Measurements from ENCODE around the gene NME3. TPM values are rescaled to one million over a fixed set of nuclear protein-coding genes. Genes with fewer than 3 reads are reported as not detected.

NME3 gene
- total and polyA plus RNA-seq, 2 of the 13 experiments (the other 11 are each of a cell fraction or from before 2014, with no cell fraction given): 10.4 to 15.9 TPM

GRCh38 chr16:1749152-1750117 lies 21.9 kb downstream of the NME3 start:
- TF ChIP-seq PBX3 (CRISPR knock-in tag; IDR thresholded peaks at IDR 0.05; ENCODE audit: borderline replicate concordance) (no peak), TGIF2 (CRISPR knock-in tag; IDR thresholded peaks at IDR 0.05) (no peak), ZNF672 (CRISPR knock-in tag; IDR thresholded peaks at IDR 0.05) (no peak), CHD4 (IDR thresholded peaks at IDR 0.05; ENCODE audit: borderline replicate concordance, low read length) (no peak), DNMT3B (CRISPR knock-in tag; conservative IDR thresholded peaks at IDR 0.05) (no peak), IKZF1 (IDR thresholded peaks at IDR 0.05) (no peak), FUBP1 (CRISPR knock-in tag; IDR thresholded peaks at IDR 0.05; ENCODE audit: borderline replicate concordance) (no peak), BATF2 (CRISPR knock-in tag; IDR thresholded peaks at IDR 0.05) (no peak), MTERF4 (CRISPR knock-in tag; IDR thresholded peaks at IDR 0.05) (no peak)
- intact Hi-C loops (cut with micrococcal nuclease; ENCODE audit: unreplicated experiment): no loop called here
- DNase-seq (ENCODE audit: low spot score): no peak

More at GRCh38 chr16:1749152-1750117, 21.9 kb downstream of the NME3 start:
- Histone ChIP-seq H3K9me3 (ENCODE audit: low read length) (no peaks in the 10 kb centered on the region), H3K9ac (ENCODE audit: insufficient read depth, low read depth, low read length) (no peak overlapping the region), H3K27me3 (ENCODE audit: control insufficient read depth in 1 of 2, insufficient read depth in 2 of 2, low read length in 2 of 2) (no peaks in the 10 kb centered on the region), H3K4me3 (replicated peaks in 1 of 3; ENCODE audit: insufficient read depth in 1 of 3, low read depth in 2 of 3, low read length in 3 of 3) (no peak overlapping the region), H3K4me1 (ENCODE audit: insufficient read depth, low read length) (no peaks in the 10 kb centered on the region), H4K20me1 (ENCODE audit: insufficient read depth, low read length) (no peaks in the 10 kb centered on the region), H3K79me2 (ENCODE audit: insufficient read depth, low read length) (no peaks in the 10 kb centered on the region), H2AFZ (ENCODE audit: low read length) (no peak overlapping the region), H3K36me3 (replicated peaks in 1 of 2; ENCODE audit: control insufficient read depth in 1 of 2, insufficient read depth in 2 of 2, low read length in 2 of 2) (peaks cover 12 to 59% of the 10 kb centered on the region in 2 experiments; a peak in 4 of 5 replicates), H3K27ac (ENCODE audit: extremely low read length, insufficient read depth, low read length) (no peak overlapping the region), H3K4me2 (ENCODE audit: low read depth, low read length) (no peak overlapping the region)
- ChIA-PET POLR2A (no interaction called here), CTCF (ENCODE audit: low intra/inter-chr PET ratio, low total read pairs) (no interaction called here)
- FAIRE-seq: no peak
- WGBS (ENCODE audit: low lambda C conversion rate): 96% methylated on average over 28 of the region's 29 CpGs
- ATAC-seq: no peak
- in situ Hi-C loops (cut with HindIII; ENCODE audit: extremely low pct_ligation_motif_present, low pct_unique_long_range_greater_than_20kb): no loop called here
- BruUV-seq (replicated peaks): no TSS peak

Measured in HepG2 (cell line).